ENCODE data around the gene ZNF677.
A peak's percentile ranks its signal among the peaks of the same experiment; 100 is the strongest.
"Not testable (repeated sequence)": the region's sequence is repeated elsewhere in the genome, so short reads cannot be mapped to it uniquely, and the experiment has no call there.

The ZNF677 gene

GRCh38 chr19:53254411-53255341, at the start of gene ZNF677:
Gene ZNF677 (minus strand): TSS chr19:53254873. CDS start chr19:53251550, 3,323 bp downstream.
- peak; percentile 69 for DNase-seq (ENCODE audit: low spot score)

- DNase-seq (ENCODE audit: low spot score), result not testable (repeated sequence)
These were observed 46.7 kb upstream of the ZNF677 start for GRCh38 chr19:53301341-53301740.

- DNase-seq (ENCODE audit: low spot score), result no peak
These were observed 40.2 kb upstream of the ZNF677 start for GRCh38 chr19:53294786-53295441.

DNA sequence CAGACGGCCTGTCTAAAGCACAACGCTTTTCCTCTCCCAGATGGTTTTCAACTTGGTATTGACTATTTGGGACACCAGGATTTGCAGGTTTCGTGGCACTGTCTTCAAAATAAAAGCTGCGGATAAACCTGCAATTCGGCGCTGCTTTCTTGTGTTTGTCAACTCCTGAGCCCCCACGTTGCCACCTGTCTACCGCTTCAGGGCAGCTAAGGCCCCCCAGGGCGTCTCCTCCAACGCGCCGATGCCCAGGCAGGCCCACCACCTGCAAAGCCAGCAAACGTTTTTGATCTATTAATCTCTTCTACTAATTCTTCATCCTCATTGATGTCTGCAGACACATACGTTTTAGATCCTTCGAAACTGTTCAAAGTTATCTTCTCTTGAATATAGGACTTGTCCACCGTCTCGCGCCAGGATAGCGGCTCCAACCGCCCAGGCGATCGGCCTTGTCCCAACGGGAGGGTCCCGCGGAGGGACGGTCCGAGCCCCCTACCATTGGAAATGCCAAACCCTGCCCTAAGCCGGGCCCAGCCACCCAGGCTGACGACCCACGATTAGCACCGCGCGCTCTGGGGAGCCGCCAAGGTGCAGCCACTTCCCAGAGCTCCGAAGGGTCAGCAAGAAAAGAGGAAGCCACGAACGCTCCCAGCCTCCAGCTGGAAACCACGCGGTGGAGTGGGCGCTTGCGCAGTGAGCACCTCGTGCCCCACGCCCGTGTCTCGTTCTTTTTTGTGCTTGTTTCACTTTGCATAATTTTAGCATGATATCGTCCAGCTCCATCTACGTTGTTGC, 36.3 kb upstream of the ZNF677 start:
- DNase-seq (ENCODE audit: low spot score), result no peak

DNA sequence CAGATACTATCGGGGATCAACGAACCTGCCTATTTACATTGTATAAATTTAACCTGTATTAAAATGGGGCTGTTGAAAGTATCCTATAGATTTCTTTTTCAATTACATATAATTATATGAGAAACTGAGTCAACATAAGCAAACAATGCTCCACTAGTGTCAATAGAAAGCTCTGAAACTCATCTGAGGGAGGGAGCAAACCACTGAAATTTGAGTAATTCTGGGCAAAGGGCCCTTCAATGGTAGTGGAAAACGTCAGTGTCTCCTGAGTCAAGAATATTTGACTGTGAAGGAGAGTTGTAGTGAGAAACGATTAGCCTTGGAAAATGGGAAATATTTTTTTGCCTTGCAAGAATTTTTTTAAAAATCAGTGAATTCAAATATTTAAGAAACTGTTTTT, 30.4 kb upstream of the ZNF677 start:
- no peak for DNase-seq (ENCODE audit: low spot score)

GRCh38 chr19:53281947-53282346, 27.3 kb upstream of the ZNF677 start:
- DNase-seq (ENCODE audit: low spot score), result not testable (repeated sequence)

DNA sequence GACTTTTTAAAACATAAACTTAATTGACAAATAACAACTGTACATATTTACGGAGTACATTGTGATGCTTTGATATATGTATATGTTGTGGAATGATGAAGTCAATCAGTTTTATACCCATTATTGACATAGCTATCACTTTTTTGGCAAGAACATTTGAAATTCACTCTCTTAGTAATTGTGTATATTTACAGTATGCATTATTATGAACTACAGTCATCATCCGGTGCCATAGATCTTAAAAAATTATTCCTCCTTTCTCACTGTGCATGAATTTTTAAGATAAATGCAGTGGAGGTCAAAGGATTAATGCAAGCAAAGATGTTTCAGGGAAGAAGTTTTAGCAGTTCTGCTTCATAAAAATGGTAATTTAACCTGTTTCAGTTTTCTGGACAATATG, 20.8 kb upstream of the ZNF677 start:
- no peak for DNase-seq (ENCODE audit: low spot score)

GRCh38 chr19:53272044-53272443, 17.4 kb upstream of the ZNF677 start:
- DNase-seq (ENCODE audit: low spot score), result no peak

DNA sequence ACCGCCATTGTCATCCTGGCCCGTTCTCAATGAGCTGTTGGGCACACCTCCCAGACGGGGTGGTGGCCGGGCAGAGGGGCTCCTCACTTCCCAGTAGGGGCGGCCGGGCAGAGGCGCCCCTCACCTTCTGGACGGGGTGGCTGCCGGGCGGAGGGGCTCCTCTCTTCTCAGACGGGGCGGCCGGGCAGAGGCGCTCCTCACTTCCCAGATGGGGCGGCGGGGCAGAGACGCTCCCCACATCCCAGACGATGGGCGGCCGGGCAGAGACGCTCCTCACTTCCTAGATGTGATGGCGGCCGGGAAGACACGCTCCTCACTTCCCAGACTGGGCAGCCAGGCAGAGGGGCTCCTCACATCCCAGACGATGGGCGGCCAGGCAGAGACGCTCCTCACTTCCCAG, 15.2 kb upstream of the ZNF677 start:
- DNase-seq (ENCODE audit: low spot score), result not testable (repeated sequence)

DNA sequence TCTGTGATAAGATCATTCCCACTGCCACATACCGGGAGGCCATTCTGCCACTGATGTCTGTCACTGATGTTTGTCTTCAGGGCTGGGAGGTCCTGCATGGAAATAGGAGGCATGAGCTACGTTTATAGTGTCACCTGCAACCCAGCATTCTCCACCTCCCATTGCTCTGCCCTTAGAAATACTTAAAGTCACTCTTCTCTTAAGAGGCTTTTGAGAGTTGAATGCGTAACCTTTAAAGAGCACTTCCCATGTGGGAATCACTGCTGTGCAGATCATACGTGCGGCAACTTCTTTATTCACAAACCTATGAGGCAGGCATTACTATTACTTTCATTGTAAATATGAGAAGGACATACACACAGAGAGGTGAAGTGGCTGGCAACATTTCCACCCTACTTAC, 12.9 kb upstream of the ZNF677 start, which contains the start of gene VN1R4:
Gene VN1R4 (minus strand): TSS at position 101 of the 400 bp plus-strand sequence. CDS start 58 bp downstream, at position 43.
- DNase-seq (ENCODE audit: low spot score), result not testable (repeated sequence)

GRCh38 chr19:53257715-53258342, 3.2 kb upstream of the ZNF677 start, which contains the start of gene VN1R2:
Gene VN1R2 (plus strand): TSS chr19:53258292. CDS start chr19:53258376, 84 bp downstream.
- not testable (repeated sequence) for DNase-seq (ENCODE audit: low spot score)

GRCh38 chr19:53246498-53246897, 8.2 kb downstream of the ZNF677 start:
- no peak for DNase-seq (ENCODE audit: low spot score)

DNA sequence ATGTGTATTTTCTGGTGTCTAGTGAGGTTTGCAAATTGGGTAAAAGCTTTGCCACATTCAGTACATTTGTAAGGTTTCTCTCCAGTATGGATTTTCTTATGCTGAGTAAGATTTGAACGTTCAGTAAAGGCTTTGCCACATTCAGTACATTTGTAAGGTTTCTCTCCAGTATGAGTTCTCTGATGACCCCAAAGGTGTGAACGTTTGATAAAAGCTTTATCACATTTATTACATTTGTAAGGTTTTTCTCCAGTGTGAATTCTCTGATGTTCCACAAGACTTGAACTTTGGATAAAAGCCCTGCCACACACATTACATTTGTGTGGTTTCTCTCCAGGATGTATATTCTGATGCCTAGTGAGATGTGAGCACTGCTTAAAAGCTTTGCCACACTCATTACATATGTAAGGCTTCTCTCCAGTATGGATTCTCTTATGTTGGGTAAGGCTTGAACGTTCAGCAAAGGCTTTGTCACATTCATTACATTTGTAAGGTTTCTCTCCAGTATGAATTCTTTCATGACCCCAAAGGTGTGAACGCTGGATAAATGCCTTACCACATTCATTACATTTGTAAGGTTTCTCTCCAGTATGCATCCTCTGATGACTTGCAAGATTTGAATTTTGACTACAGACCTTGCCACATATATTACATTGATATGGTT, 17.4 kb downstream of the ZNF677 start:
- no peak for DNase-seq (ENCODE audit: low spot score)

DNA sequence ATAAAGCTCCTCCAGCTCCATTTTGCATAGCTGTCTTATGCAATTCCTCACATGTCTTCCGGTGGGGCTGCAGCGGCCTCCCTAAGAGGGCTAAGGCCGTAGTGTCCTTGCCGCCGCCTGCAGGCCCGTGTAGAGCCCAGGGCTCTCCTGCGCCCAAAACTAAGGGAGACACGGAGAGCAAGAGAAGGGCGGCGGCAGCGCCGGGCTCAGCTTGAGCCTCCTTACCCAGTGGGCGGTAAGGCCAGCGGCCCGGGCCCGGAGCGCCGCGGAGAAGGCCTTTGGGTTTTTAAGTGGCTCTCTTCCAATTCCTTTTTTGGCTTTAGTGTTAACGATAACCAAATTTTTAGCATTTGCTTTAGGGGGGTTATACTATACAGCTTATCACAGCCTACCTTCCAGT, 30.1 kb downstream of the ZNF677 start:
- DNase-seq (ENCODE audit: low spot score), result no peak

- not testable (repeated sequence) for DNase-seq (ENCODE audit: low spot score)
These were observed 32.0 kb downstream of the ZNF677 start for GRCh38 chr19:53222716-53223115.

DNA sequence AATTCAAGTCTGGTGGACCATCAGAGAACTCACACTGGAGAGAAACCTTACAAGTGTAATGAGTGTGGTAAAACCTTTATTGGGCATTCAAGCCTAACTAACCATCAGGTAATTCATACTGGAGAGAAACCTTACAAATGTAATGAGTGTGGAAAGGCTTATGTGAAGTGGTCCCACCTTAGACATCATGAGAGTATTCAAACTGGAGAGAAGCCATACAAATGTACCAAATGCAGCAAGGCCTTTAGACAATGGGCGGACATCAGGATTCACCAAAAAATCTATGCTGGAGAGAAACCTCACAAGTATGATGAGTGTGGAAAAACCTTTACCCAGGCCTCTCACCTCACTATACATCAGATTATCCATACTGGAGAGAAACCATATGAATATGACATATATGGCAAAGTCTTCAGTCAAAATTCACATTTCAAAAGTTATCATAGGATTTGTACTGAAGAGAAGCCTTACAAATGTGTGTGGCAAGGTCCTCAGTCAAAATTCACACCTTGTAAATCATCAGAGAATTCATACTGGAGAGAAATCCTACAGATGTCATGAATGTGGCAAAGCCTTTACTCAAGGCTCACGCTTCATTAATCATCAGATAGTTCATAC, 41.9 kb downstream of the ZNF677 start:
- DNase-seq (ENCODE audit: low spot score), result no peak

- DNase-seq (ENCODE audit: low spot score), result not testable (repeated sequence)
These were observed 43.1 kb downstream of the ZNF677 start for GRCh38 chr19:53211554-53211953.

DNA sequence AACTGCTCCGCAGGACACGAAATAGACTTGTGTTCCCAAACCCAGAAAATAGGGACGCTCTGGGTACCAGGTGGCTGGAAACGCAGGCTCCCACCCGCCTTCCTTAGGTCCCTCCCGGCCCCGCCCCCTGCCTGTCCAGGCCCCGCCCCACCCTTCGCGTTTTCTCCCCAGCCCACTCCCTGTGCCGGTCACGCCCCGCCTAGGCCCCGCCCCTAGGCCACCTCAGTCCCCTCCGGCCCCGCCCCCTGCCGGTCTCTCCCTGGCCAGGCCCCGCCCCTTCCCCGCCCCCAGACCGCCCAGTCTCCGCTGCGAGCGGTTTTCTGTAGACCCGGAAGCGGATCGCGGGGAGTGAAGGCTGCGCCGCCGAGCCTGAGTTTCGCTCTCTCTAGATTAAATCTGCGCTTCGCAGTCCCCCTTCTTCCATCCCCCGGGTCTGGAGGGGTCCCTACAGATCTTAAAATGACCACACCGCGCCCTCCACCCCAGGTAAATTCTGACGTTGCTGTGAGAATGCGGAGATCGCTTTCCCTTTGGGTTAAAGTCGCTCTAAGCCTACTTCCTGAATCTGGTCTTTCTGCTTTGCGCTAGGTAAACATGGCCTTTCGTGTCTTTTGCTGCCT, 57.8 kb downstream of the ZNF677 start:
- DNase-seq (ENCODE audit: low spot score), result peak; percentile 85

DNA sequence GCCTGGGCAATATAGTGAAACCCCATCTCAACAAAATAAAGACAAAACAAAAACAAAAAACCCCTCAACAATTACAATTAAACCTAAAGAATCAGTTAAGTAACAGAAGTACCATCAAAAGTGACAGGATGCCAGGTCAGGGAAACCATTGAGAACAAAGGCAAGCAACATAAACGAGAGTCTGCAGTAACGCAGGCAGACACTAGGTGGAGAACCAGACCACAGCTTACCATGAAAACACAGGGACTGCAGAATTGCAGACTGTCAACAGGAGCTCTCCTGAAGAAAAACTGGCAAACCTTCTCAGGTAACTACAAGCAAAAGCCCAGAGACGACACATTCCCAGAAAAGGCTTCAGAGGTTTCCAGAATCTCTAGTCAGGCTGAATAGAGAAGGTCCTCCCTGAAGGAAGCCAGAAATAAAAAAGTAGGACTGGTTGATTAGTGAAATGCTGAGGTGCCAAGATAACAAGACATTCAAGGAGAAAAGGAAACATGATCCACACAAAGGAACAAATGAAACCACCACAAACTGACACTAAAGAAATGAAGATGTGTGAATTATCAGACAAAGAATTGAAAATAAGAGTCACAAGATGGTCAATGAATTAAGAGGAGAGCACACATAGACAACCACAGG, 59.3 kb downstream of the ZNF677 start:
- peak; percentile 74 for DNase-seq (ENCODE audit: low spot score)

Data from kidney capillary endothelial cell (primary cell).